Left lung (tissue), 10 donors: ENCODE results near the gene NMU. TPM values are rescaled to one million over a fixed set of nuclear protein-coding genes. Genes with fewer than 3 reads are reported as not detected.
A peak's percentile ranks its signal among the peaks of the same experiment; 100 is the strongest.
"Not testable (repeated sequence)": the region's sequence is repeated elsewhere in the genome, so short reads cannot be mapped to it uniquely, and the experiment has no call there.

ENCODE experiments used
- ATAC-seq: fragments of 200-7000 bp; cut with Tn5 transposase; one replicate; pipeline ENCODE4 v1.9.1; 2020; ENCODE audit warnings: moderate library complexity
- DNase-seq, 4 donors: peaks; one replicate each; pipeline ENCODE4 v3.0.0-alpha.2; 2013 to 2020
- H3K27ac ChIP-seq, 2 donors: fragments of 200-600 bp; sonication (generic) in 1 of 2; one replicate each; pipeline versions ENCODE4 v1.5.0 to v1.8.0; 2020 to 2021
- H3K27me3 ChIP-seq, 2 donors: fragments of 200-600 bp; sonication (generic) in 1 of 2; one replicate each; pipeline versions ENCODE4 v1.5.0 to v1.8.0; 2020 to 2021
- H3K36me3 ChIP-seq, 2 donors: fragments of 200-600 bp; sonication (generic) in 1 of 2; one replicate each; pipeline versions ENCODE4 v1.5.0 to v1.8.0; 2020 to 2021
- H3K4me1 ChIP-seq, 2 donors: fragments of 200-600 bp; one replicate each; pipeline ENCODE4 v1.8.0; 2021
- H3K4me3 ChIP-seq, 2 donors: fragments of 200-600 bp; sonication (generic) in 1 of 2; one replicate each; pipeline versions ENCODE4 v1.5.0 to v1.8.0; 2020 to 2021; ENCODE audit warnings: mild to moderate bottlenecking in 1 of 2
- H3K9me3 ChIP-seq, 2 donors: fragments of 200-600 bp; sonication (generic) in 1 of 2; one replicate each; pipeline versions ENCODE4 v1.5.0 to v1.8.0; 2020 to 2021
- CTCF ChIP-seq, 2 donors: fragments of 200-600 bp; sonication (generic) in 1 of 2; IDR thresholded peaks; one replicate each; pipeline versions ENCODE4 v1.5.0 to v1.8.0; 2021; ENCODE audit warnings: antibody characterized with exemption in 2 of 2
- intact Hi-C, 2 donors: fragments of 100-400 bp; cut with DNase I; formaldehyde crosslinking; loops; one replicate each; pipeline versions ENCODE4 v1.11.2 to v1.14.2; 2022
- polyA plus RNA-seq, 6 donors: library from polyadenylated mRNA; unstranded; fragments of 120-200 nt; gene quantifications; one replicate each; pipeline ENCODE4 v1.2.1, GENCODE V29; 2013; ENCODE audit not compliant: insufficient read length in 6 of 6
- total RNA-seq, 2 donors: library from RNA; stranded (reverse); fragmentation: NEBNext Ultra II Directional; extraction: Animal tissue kit (Norgen Biotek cat#: 25700); gene quantifications; one replicate each; pipeline ENCODE4 v1.2.1, GENCODE V29; 2021
- donor health status: DM: no; HTN: yes; CAD: no.
- donor health status: DM: no; HTN: no; CAD: no.

Gene NMU
- total and polyA plus RNA-seq, 8 donors: 0.81 to 36.2 (median 4.7) TPM

- Histone ChIP-seq H3K36me3 (no peaks in the 10 kb centered on the region), H3K4me3 (no peak overlapping the region), H3K9me3 (no peaks in the 10 kb centered on the region), H3K27me3 (no peaks in the 10 kb centered on the region), H3K4me1 (no peaks in the 10 kb centered on the region), H3K27ac (no peak overlapping the region)
- no peak for TF ChIP-seq CTCF (IDR thresholded peaks at IDR 0.05)
- intact Hi-C loops: no loop called here
- ATAC-seq (no peak), DNase-seq (no peak)
Observed at GRCh38 chr4:55598641-55599040, 37.5 kb downstream of the NMU start.

- Histone ChIP-seq H3K4me1 (no peaks in the 10 kb centered on the region), H3K4me3 (no peak within 1 kb of the TSS), H3K27me3 (no peaks in the 10 kb centered on the region), H3K9me3 (peaks cover 0 to 9% of the 10 kb centered on the region in 2 donors), H3K27ac (no peak within 1 kb of the TSS), H3K36me3 (no peaks in the 10 kb centered on the region)
- TF ChIP-seq CTCF (IDR thresholded peaks at IDR 0.05): no peak
- peak in 1 of 4 donors; percentile 76 for DNase-seq
- no peak for ATAC-seq
- intact Hi-C loops: no loop called here
Observed at GRCh38 chr4:55592014-55592413, 44.1 kb downstream of the NMU start, which contains the start of gene PDCL2. PDCL2 (minus strand) TSS chr4:55592245; CDS start chr4:55592109, 136 bp downstream.

- no peaks in the 10 kb centered on the region for H3K27me3 ChIP-seq
- H3K4me3 ChIP-seq: no peak overlapping the region
- no peaks in the 10 kb centered on the region for H3K4me1 ChIP-seq
- H3K27ac ChIP-seq: no peak overlapping the region
- no peak for TF ChIP-seq CTCF (IDR thresholded peaks at IDR 0.05)
- ATAC-seq (no peak), DNase-seq (no peak)
- intact Hi-C loops: no loop called here
- H3K36me3 ChIP-seq: no peaks in the 10 kb centered on the region
- peaks cover 0 to 15% of the 10 kb centered on the region in 2 donors for H3K9me3 ChIP-seq
Observed at GRCh38 chr4:55588160-55588559, 47.9 kb downstream of the NMU start.

- intact Hi-C loops, H3K27me3 ChIP-seq, H3K36me3 ChIP-seq, DNase-seq, H3K27ac ChIP-seq, H3K4me1 ChIP-seq, ATAC-seq, H3K4me3 ChIP-seq, H3K9me3 ChIP-seq: not testable (repeated sequence)
Observed at GRCh38 chr4:55582773-55583172, 53.3 kb downstream of the NMU start.

GRCh38 chr4:55578341-55579010 is 57.6 kb downstream of the NMU start:
- H3K27me3 ChIP-seq: no peaks in the 10 kb centered on the region
- no peaks in the 10 kb centered on the region for H3K36me3 ChIP-seq
- H3K4me3 ChIP-seq: no peak overlapping the region
- intact Hi-C loops: no loop called here
- H3K27ac ChIP-seq: no peak overlapping the region
- H3K4me1 ChIP-seq: no peaks in the 10 kb centered on the region
- TF ChIP-seq CTCF (IDR thresholded peaks at IDR 0.05): no peak
- DNase-seq: no peak
- peaks cover 0 to 33% of the 10 kb centered on the region in 2 donors for H3K9me3 ChIP-seq
- no peak for ATAC-seq

GRCh38 chr4:55575513-55575912 is 60.6 kb downstream of the NMU start:
- no peak for TF ChIP-seq CTCF (IDR thresholded peaks at IDR 0.05)
- DNase-seq (no peak), ATAC-seq (no peak)
- intact Hi-C loops: no loop called here
- H3K4me3 ChIP-seq: no peak overlapping the region
- no peaks in the 10 kb centered on the region for H3K36me3 ChIP-seq
- no peaks in the 10 kb centered on the region for H3K27me3 ChIP-seq
- no peak overlapping the region for H3K27ac ChIP-seq
- peaks cover 0 to 33% of the 10 kb centered on the region in 2 donors for H3K9me3 ChIP-seq
- no peaks in the 10 kb centered on the region for H3K4me1 ChIP-seq
